CD4-positive, alpha-beta T cell treated with Interleukin-17A for 1 hour (primary cell): ENCODE data around the gene GMDS.

ENCODE experiments used
- DNase-seq: peaks from one replicate; pipeline ENCODE4 v3.0.0-alpha.2; 2020

Gene GMDS

DNA sequence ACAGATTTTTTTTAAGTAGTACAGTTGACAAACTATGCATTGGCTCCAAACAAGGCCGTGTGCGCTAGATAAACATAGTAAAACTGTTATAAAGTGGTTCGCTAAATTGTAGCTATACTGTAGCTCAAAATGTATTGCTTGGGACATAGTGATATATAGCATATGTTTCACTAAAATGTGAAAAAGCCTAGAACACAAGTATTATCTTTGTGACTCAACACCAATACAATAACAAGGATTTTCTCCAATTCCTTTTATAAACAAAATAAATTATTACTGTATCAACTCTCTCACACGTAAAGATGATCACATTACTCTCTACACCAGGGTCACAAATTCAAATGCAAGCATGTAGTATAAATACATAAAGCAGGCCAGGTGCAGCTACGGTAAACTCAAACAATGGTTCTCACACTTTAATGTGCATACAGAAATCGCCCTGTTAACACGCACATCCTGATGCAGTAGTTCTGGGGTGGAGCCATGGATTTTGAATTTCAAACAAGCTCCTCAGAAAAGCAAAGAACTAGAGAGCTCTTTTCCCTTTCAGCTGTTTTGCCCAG, 214.6 kb downstream of the GMDS start:
- no peak for DNase-seq

DNA sequence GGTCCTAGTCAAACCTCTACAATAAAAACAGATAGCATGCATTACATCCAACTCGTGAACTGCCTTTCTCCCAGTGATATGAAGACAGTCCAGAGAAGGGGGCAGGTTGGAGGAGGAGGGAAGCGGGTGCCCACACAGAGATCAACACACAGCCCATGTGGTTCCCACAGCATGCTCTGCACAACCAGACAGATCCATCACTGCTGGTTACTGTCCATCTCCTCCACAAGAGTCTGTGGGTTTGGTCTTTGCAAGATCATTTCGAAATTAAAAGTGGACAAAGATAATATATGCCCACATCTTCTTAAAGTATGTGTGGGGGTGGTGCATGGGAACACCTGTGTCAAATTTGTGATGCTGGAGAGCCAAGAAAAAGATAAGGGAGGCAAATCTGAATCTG, 215.5 kb downstream of the GMDS start:
- DNase-seq, result no peak

- no peak for DNase-seq
These were observed 216.1 kb downstream of the GMDS start for GRCh38 chr6:2029130-2029794.

GRCh38 chr6:2028457-2029038, 216.9 kb downstream of the GMDS start:
- no peak for DNase-seq

GRCh38 chr6:2026133-2026532, 219.3 kb downstream of the GMDS start:
- no peak for DNase-seq

- DNase-seq, result no peak
These were observed 223.7 kb downstream of the GMDS start for GRCh38 chr6:2021713-2022125.

DNA sequence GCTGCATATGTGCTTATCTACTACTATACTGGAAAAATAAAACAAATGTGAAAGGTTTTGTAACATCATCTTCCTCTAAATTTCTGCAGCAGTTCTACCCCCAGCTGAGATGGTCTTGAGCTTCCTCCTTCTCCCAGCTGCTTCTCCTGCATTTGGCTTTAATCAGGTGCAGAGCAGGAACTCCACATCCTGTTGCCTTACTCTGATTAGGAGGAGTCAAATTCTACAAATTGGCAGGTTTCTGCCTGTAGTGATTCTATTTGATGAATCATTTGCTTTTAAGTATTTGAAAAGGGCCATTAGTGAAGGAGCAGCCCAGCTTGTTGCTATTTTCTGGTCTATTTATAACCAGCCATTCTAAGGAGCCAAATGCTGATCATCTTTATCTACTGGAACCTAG, 224.5 kb downstream of the GMDS start:
- no peak for DNase-seq

GRCh38 chr6:2019051-2019450, 226.4 kb downstream of the GMDS start:
- DNase-seq, result no peak

- DNase-seq, result no peak
These were observed 229.4 kb downstream of the GMDS start for GRCh38 chr6:2016040-2016439.

DNA sequence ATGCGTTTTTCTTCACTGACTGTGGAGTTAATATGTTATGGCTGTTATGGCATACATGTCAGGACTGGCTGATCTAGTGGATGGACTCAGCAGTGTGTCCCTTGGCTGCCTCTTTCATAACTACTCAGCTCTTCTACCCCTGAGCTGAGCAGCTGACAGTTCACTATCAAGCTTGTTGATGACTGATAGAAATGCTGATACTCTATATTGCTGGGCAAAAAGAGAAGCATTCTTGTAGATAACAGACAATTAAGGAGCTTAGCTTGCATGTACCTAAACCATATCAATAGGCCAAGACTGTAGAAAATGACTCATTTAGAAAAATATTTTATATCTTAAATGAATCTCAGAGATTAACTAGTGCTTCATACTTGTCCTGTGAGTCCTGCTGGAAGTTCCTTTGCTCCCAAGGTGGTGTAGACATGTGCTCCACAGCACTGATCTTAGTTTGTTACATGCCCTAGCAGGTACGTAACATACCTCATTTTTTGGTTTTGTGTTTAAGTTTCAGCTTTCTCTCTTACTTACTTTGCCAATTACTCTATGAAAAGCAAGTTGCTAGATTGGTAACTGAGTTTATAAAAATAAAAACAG, 236.9 kb downstream of the GMDS start:
- DNase-seq, result no peak

DNA sequence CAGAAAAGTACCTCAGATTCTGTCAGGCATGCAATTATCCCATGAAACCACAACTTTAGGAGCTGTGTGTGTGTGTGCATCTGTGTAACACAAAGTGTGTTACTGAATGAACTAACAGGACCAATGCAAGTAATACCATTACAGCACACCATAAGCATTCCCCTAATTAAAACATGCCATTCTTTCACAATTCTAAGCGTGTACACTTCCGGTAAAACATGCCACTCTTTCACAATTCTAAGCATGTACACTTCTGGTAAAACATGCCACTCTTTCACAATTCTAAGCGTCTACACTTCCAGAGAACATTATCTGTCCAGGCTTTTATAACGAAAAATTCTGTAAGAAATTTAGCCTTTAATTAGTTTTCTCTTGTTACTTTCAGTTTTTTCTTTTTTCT, 238.2 kb downstream of the GMDS start:
- no peak for DNase-seq

GRCh38 chr6:2004888-2005287, 240.5 kb downstream of the GMDS start:
- no peak for DNase-seq

DNA sequence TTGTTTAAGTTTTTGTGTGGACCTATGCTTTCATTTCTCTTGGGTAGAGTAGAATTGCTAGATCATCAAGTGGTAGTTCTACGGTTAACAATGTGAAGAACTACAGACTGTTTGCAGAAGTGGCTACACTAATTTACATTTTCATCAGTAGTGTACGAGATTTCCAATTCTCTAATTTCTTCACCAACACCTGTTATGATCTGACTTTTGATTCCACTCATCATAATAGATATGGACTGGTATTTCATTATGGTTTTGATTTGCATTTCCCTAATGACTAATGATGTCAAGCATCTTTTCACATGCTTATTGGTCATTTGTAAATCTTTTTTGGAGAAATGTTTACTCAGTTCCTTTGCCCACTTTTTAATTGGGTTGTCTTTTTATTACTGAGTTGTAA, 244.4 kb downstream of the GMDS start:
- no peak for DNase-seq

- no peak for DNase-seq
These were observed 247.7 kb downstream of the GMDS start for GRCh38 chr6:1997702-1998101.

- no peak for DNase-seq
These were observed 249.8 kb downstream of the GMDS start for GRCh38 chr6:1995636-1996035.

DNA sequence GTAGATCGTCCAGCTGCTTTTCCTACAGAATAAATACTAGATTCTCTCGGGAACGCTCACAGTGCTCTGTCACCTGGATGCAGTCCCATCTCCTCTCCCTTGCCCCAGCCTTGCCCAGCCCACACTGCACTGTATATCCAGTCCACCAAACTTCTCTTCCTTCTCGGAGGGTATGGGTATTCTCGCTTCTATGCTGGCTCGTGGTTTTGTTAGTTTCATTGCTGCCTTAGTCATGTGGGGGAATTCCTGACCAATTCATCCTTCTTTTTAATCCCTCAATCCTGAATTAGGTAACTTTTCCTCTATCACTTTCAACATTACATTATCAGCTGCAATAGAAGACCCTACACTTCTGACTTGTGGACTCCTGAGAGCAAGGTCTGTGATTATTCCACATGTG, 252.4 kb downstream of the GMDS start:
- DNase-seq, result no peak

GRCh38 chr6:1991332-1991878, 254.0 kb downstream of the GMDS start:
- DNase-seq, result no peak

- no peak for DNase-seq
These were observed 256.6 kb downstream of the GMDS start for GRCh38 chr6:1988843-1989242.

DNA sequence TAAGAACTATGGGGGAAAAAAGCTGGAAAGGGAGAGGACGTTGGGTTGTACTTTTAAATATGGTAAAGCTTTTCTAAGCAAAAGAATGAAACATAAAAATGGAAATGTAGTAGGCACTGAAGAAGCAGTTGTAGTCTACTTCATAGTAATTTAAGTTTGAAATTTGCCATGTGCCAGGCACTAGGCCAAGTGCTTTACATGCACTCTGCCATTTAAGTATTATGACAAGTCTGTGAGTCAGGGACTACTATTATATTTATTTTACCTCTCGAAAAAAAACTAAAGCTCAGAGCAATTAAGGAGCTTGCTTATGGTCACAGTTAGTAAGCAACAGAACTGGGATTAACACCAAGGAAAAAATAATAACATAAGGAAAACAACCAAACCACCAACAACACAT, 257.8 kb downstream of the GMDS start:
- DNase-seq, result no peak

GRCh38 chr6:1986454-1987243, 258.8 kb downstream of the GMDS start:
- no peak for DNase-seq

DNA sequence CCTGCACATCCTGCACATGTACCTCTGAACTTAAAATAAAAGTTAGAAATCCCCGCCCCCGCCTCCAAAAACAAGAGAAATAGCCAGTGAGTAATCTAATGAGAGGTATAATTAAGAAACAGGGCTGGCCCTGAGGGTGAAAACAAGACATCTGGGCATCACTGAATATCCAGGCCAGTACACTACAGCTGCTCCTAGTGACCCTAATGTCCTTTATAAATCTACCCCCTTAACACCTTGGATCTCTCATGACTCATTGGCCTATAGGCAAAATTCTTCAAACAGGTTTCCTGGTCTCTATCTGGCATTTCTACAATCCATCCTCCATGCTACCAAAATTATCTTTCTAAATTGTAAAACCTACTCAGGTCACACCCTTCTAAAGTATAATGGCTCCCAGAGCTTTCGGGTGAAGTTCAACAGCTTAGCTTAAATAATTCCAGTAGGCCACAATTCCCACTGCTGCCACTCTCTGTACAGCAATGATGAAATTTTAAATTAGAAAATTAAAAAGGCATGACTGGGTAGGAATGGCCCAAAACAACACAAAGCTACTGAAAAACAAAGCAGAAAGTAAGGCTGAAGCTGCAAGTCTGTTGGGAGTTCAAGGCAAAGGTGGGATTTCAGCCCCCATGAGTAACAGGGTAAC, 260.9 kb downstream of the GMDS start:
- no peak for DNase-seq

DNA sequence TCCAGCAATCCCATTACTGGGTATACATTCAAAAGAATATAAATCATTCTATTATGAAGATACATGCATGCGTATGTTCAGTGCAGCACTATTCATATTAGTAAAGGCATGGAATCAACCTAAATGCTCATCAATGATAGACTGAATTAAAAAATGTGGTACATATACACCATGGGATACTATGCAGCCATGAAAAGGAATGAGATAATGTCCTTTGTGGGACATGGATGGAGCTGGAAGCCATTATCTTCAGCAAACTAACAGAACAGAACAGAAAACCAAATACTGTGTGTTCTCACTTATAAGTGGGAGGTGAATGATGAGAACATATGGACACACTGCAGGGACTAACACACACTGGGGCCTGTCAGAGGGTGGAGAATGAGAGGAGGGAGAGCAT, 261.6 kb downstream of the GMDS start:
- DNase-seq, result no peak

DNA sequence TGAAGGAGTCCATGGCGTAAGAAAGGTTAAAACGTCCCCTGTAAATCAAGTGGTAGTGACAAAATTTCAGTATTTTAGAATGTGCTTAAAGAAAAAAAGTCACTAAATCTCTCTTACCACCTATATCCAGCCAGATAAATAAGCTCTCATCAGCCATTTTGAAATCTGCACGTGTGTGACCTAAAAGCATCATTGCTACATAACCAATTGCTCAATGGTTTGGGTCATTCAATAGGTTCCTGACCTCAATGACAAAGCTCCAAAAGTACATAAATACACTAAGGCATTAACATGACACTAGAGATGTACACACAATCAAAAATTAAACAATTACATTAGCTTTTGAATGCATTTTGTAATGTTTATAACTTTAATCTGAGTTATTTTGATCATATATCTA, 272.4 kb downstream of the GMDS start:
- no peak for DNase-seq
